GM12872 (cell line): ENCODE measurements around the gene CUL9.

ENCODE experiments used
- TF ChIP-seq, protein P1 (sequence below): IDR thresholded peaks from 3 replicates; pipeline ENCODE4 v1.5.1; 2011; ENCODE audit warnings: low read depth, mild to moderate bottlenecking, low read length, moderate library complexity; ENCODE audit not compliant: insufficient read depth

The CUL9 gene

DNA sequence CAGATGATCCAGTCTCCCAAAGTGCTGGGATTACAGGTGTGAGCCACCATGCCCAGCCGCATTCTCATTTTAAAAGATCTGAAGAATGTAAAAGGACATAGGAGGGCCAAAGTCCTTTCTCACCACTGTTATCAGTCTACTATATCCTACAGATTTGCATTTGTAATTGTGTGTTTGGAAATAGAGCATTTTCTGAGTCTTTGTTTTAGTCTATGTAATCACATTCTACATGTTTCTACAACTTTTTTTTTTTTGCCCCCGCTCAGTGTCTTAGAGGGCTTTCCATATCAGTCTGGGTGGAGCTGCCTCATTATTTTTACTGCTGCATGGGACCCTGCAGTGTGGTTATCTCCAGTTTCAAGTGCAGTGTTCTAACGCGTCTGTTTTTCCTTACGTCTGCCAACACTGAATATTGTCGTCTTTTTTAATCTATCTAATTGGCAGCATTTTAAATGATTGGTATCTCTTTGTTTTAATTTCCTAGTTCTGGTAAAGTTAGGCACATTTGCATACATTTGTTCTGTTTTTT is 7.8 kb downstream of the CUL9 start:
- TF ChIP-seq, protein P1, sequence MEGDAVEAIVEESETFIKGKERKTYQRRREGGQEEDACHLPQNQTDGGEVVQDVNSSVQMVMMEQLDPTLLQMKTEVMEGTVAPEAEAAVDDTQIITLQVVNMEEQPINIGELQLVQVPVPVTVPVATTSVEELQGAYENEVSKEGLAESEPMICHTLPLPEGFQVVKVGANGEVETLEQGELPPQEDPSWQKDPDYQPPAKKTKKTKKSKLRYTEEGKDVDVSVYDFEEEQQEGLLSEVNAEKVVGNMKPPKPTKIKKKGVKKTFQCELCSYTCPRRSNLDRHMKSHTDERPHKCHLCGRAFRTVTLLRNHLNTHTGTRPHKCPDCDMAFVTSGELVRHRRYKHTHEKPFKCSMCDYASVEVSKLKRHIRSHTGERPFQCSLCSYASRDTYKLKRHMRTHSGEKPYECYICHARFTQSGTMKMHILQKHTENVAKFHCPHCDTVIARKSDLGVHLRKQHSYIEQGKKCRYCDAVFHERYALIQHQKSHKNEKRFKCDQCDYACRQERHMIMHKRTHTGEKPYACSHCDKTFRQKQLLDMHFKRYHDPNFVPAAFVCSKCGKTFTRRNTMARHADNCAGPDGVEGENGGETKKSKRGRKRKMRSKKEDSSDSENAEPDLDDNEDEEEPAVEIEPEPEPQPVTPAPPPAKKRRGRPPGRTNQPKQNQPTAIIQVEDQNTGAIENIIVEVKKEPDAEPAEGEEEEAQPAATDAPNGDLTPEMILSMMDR: no peak

DNA sequence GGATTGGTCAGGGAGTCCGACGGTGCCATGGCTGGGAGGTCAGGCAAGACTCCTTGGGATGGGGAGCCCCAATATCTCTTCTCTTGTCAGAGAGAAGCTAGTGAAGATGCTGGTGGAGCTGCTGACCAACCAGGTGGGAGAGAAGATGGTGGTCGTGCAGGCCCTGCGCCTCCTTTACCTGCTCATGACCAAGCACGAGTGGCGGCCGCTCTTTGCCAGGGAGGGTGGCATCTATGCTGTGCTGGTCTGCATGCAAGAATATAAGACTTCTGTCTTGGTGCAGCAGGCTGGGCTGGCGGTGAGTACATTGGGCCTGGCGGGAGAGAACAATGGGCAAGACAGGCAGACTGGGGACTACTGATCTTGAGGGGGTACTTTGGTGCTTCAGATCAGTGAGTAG is 10.9 kb downstream of the CUL9 start:
- TF ChIP-seq, protein P1: no peak

DNA sequence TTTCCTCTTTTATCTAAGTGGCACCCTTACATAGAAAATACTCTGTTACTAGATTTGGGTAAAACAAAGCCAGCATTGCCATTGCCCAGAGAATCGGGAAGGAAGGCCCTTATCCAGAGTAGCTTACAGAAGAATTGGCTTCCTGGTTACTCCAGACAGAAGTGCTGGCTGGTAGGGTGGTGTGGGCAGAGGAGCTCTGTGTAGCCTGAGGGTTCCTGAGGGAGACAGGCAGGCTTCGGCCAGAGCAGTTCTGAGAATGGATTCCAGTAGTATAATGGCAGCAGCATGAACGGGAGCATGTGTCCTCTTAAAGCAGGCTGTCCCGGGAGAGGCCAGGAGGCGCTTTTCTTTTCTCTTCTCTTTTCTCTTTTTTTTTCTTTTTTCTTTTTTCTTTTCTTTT is 11.9 kb downstream of the CUL9 start:
- TF ChIP-seq, protein P1: no peak

DNA sequence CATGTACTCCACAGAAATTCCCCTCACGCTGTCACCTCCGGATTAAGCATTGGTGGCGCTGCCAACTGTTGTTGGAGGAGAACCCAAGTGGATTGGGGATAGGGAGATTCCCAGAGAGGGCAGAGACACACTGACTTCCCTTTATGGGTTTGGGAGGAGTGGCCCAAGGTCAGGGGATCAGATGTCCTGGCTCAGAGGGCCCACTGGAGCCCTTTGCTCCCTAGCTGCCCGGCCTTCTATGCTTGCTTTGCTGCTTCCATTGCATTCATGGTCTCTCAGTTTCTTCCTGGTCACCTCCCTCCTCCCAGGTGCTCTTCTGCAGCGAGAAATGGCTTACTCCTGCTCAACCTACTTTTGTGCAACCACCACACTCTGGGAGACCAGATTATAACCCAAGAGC is 14.3 kb downstream of the CUL9 start:
- TF ChIP-seq, protein P1: no peak

DNA sequence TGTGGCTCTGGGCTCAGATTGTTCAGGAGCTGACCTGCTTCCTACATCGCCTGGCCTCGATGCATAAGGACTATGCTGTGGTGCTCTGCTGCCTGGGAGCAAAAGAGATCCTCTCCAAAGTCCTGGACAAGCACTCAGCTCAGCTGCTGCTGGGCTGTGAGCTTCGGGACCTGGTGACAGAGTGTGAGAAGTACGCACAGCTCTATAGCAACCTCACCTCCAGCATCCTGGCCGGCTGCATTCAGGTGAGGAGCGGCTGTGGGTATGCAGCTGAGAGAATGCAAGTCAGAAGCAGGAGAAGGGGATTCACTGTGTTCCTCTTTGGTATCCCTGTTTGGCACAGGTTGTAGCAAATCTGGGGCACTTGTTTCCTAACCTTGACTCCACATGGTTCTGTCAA is 17.9 kb downstream of the CUL9 start:
- TF ChIP-seq, protein P1: no peak

DNA sequence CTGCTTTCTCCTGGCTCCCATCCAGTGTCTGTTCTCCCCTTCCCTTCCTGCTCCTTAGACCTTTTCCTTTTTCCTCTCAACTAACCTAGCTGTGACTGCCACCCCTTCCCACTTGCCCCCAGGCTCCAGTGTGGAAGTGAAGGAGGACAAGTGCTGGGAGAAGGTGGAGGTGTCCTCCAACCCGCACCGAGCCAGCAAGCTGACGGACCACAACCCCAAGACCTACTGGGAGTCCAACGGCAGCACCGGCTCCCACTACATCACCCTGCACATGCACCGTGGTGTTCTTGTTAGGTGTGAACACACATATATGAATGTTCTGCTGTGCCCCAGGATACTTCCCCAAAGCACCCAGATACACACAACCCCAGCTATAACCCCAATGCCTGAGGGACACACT is 18.5 kb downstream of the CUL9 start:
- TF ChIP-seq, protein P1: no peak

DNA sequence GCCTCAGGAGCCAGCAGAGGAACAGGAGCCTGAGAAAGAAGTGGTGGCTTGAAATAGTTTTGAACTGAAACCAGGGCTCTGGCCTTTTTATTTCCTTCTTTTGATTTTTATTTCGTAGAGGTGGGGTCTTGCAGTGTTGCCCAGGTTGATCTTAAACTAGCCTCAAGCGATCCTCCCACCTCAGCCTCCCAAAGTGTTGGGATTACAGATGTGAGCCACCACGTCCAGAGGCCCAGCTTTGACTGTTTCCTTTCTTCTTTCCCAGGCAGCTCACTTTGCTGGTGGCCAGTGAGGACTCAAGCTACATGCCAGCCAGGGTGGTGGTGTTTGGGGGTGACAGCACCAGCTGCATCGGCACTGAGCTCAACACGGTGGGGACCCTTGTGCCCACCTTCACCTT is 20.5 kb downstream of the CUL9 start:
- TF ChIP-seq, protein P1: no peak
